Loucy (cell line): ENCODE results near the gene S1PR2.

ENCODE experiments used
- EZH2phosphoT487 ChIP-seq: fragments of 200-600 bp; IDR thresholded peaks from 2 replicates; pipeline ENCODE4 v1.6.1; 2018; ENCODE audit warnings: antibody characterized with exemption, mild to moderate bottlenecking, moderate library complexity, borderline replicate concordance
- TF ChIP-seq, protein P1 (sequence below): fragments of 200-600 bp; sonication (generic); conservative IDR thresholded peaks from 2 replicates; pipeline ENCODE4 v1.5.1; 2014; ENCODE audit warnings: mild to moderate bottlenecking, antibody characterized with exemption, low read length

DNA sequence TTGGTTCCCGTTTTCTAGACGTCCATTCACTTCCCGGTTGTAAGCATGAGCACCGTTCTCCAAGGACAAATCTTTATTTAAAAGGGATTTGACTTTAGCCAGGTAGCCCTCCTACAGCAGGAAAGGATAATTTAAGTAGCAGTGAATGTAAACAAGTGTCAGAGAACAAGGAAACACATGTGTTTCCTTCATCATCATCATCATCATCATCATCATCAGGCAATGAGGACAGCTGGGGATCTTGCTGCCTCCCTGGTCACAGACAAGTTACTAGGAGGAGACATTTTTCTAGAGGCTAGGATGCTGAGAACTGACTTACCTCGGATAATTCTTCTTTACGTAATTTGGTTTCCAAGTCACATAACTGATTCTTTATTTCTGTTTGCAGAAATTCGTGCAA, 50.7 kb downstream of the S1PR2 start:
- TF ChIP-seq, protein P1, sequence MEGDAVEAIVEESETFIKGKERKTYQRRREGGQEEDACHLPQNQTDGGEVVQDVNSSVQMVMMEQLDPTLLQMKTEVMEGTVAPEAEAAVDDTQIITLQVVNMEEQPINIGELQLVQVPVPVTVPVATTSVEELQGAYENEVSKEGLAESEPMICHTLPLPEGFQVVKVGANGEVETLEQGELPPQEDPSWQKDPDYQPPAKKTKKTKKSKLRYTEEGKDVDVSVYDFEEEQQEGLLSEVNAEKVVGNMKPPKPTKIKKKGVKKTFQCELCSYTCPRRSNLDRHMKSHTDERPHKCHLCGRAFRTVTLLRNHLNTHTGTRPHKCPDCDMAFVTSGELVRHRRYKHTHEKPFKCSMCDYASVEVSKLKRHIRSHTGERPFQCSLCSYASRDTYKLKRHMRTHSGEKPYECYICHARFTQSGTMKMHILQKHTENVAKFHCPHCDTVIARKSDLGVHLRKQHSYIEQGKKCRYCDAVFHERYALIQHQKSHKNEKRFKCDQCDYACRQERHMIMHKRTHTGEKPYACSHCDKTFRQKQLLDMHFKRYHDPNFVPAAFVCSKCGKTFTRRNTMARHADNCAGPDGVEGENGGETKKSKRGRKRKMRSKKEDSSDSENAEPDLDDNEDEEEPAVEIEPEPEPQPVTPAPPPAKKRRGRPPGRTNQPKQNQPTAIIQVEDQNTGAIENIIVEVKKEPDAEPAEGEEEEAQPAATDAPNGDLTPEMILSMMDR, result no peak
- no peak for TF ChIP-seq EZH2phosphoT487
